HepG2 (cell line): ENCODE measurements around the gene SEMA3F. TPM values are rescaled to one million over a fixed set of nuclear protein-coding genes. Genes with fewer than 3 reads are reported as not detected.

ENCODE experiments used
- AHR ChIP-seq: IDR thresholded peaks from 2 replicates; pipeline ENCODE4 v1.6.1; 2018; ENCODE audit warnings: missing genetic modification reagents, missing compliant biosample characterization
- ATRX ChIP-seq: sonication (generic); formaldehyde crosslinking; IDR thresholded peaks from 2 replicates; pipeline ENCODE4 v1.4.0; 2020; ENCODE audit warnings: missing genetic modification reagents, borderline replicate concordance
- CENPT ChIP-seq: sonication (generic); formaldehyde crosslinking; IDR thresholded peaks from 2 replicates; pipeline ENCODE4 v1.8.0; 2022; ENCODE audit warnings: low read depth, mild to moderate bottlenecking, moderate library complexity, missing genetic modification reagents
- KAT2B ChIP-seq: fragments of 150-350 bp; IDR thresholded peaks from 2 replicates; pipeline ENCODE4 v1.6.1; 2014; ENCODE audit warnings: low read depth, low read length, borderline replicate concordance
- KLF15 ChIP-seq: sonication (generic); formaldehyde crosslinking; IDR thresholded peaks from 2 replicates; pipeline ENCODE4 v1.8.1; 2023; ENCODE audit warnings: borderline replicate concordance, mild to moderate bottlenecking, inconsistent platforms, missing genetic modification reagents, mixed read lengths
- NFE2 ChIP-seq: sonication (generic); formaldehyde crosslinking; IDR thresholded peaks from 2 replicates; pipeline ENCODE4 v1.4.0; 2020; ENCODE audit warnings: missing genetic modification reagents
- SIX1 ChIP-seq: sonication (generic); formaldehyde crosslinking; IDR thresholded peaks from 2 replicates; pipeline ENCODE4 v1.4.0; 2020; ENCODE audit warnings: missing genetic modification reagents, borderline replicate concordance
- ZBTB21 ChIP-seq: sonication (generic); formaldehyde crosslinking; IDR thresholded peaks from 2 replicates; pipeline ENCODE4 v1.4.0; 2020; ENCODE audit warnings: missing genetic modification reagents
- ZNF292 ChIP-seq: sonication (generic); formaldehyde crosslinking; IDR thresholded peaks from 2 replicates; pipeline ENCODE4 v1.8.1; 2022; ENCODE audit warnings: mild to moderate bottlenecking, low read depth, missing genetic modification reagents, borderline replicate concordance
- ZNF432 ChIP-seq: sonication (generic); formaldehyde crosslinking; IDR thresholded peaks from 2 replicates; pipeline ENCODE4 v1.5.0; 2020; ENCODE audit warnings: missing genetic modification reagents, mild to moderate bottlenecking, borderline replicate concordance
- ZSCAN25 ChIP-seq: sonication (generic); formaldehyde crosslinking; IDR thresholded peaks from 2 replicates; pipeline ENCODE4 v1.8.0; 2022; ENCODE audit warnings: mild to moderate bottlenecking, missing genetic modification reagents
- polyA plus RNA-seq, 8 experiments: library from polyadenylated mRNA; depleted of rRNA in 3 of 8; stranded (reverse) in 7 of 8; unstranded in 1 of 8; fragments of >200 nt; fragmentation: Illumina TruSeq in 4 of 8; extraction: Trizol in 4 of 8; gene quantifications; 2 replicates each; pipeline versions ENCODE4 v1.2.1 to v1.2.3, GENCODE V29; 2011 to 2016; ENCODE audit warnings: low read depth in 4 of 8, missing spikeins in 1 of 8, mixed read lengths in 1 of 8; ENCODE audit not compliant: insufficient read depth in 1 of 8
- total RNA-seq, 5 experiments: library from RNA; depleted of rRNA; stranded (reverse); fragments of >200 nt; fragmentation: Illumina TruSeq; extraction: Trizol; gene quantifications; 2 replicates each; pipeline ENCODE4 v1.2.3, GENCODE V29; 2016; ENCODE audit warnings: low read depth in 1 of 5
- TF ChIP-seq, protein P1 (sequence below): sonication (generic); formaldehyde crosslinking; IDR thresholded peaks from 2 replicates; pipeline ENCODE4 v1.5.0; 2020; ENCODE audit warnings: mild to moderate bottlenecking, missing genetic modification reagents
- TF ChIP-seq, protein P2 (sequence below): sonication (generic); formaldehyde crosslinking; IDR thresholded peaks from 2 replicates; pipeline ENCODE4 v1.4.0; 2020; ENCODE audit warnings: low read depth, mild to moderate bottlenecking, missing genetic modification reagents
- TF ChIP-seq, protein P3 (sequence below): sonication (generic); formaldehyde crosslinking; IDR thresholded peaks from 2 replicates; pipeline ENCODE4 v1.4.0; 2020; ENCODE audit warnings: mild to moderate bottlenecking, missing genetic modification reagents
- TF ChIP-seq, protein P4 (sequence below): IDR thresholded peaks from 2 replicates; pipeline ENCODE4 v1.6.1; 2016
- TF ChIP-seq, protein P5 (sequence below): sonication (generic); formaldehyde crosslinking; IDR thresholded peaks from 2 replicates; pipeline ENCODE4 v1.4.0; 2020; ENCODE audit warnings: missing genetic modification reagents, borderline replicate concordance

SEMA3F gene
- total and polyA plus RNA-seq, 2 of the 13 experiments (the other 11 are each of a cell fraction or from before 2014, with no cell fraction given), result 7.6 to 17.2 TPM

DNA sequence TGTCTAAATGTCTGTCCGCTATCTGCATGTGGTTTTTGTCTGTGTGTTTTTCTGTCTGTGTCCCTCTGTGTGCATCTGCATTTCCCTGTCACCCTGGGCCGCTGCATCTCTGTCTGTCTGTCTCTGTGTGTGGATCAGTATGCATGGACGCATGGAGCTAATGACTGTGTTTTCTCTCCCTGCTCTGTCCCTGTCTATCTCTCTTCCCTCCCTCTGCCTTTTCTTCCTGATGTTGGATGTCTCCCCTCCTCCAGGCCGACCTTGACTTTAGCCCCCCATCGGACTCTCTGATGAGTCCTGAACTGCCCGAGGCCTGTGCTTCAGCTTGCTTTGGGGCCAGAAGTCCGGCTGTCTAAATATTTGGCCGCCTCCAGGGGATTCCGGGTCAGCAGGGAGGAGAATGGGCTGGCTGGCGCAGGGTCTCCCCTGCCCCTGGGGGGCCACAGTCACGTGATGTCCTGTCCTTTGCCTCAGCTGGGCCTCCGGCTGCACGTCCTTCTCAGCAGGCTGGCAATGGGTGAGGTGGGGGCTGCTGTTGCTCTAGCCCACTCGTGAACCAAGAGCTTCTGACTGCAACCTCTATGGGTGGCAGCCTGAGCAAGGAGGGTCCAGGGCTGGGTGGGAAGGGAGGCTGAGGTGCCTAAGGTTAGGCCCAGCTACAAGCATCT is 53.7 kb downstream of the SEMA3F start (continued):
- TF ChIP-seq CENPT (CRISPR knock-in tag) (no peak), ZBTB21 (no peak), ZNF432 (no peak), NFE2 (CRISPR knock-in tag) (no peak), KLF15 (CRISPR knock-in tag) (no peak; the same call in 1 of the 2 replicates), SIX1 (peak; percentile 35; the same call in 1 of the 2 replicates), AHR (no peak; the same call in 1 of the 2 replicates), ATRX (no peak), KAT2B (no peak), ZNF292 (peak; percentile 90; the same call in 1 of the 2 replicates), ZSCAN25 (CRISPR knock-in tag) (peak; percentile 82; the same call in 1 of the 2 replicates)
- TF ChIP-seq, protein P1, sequence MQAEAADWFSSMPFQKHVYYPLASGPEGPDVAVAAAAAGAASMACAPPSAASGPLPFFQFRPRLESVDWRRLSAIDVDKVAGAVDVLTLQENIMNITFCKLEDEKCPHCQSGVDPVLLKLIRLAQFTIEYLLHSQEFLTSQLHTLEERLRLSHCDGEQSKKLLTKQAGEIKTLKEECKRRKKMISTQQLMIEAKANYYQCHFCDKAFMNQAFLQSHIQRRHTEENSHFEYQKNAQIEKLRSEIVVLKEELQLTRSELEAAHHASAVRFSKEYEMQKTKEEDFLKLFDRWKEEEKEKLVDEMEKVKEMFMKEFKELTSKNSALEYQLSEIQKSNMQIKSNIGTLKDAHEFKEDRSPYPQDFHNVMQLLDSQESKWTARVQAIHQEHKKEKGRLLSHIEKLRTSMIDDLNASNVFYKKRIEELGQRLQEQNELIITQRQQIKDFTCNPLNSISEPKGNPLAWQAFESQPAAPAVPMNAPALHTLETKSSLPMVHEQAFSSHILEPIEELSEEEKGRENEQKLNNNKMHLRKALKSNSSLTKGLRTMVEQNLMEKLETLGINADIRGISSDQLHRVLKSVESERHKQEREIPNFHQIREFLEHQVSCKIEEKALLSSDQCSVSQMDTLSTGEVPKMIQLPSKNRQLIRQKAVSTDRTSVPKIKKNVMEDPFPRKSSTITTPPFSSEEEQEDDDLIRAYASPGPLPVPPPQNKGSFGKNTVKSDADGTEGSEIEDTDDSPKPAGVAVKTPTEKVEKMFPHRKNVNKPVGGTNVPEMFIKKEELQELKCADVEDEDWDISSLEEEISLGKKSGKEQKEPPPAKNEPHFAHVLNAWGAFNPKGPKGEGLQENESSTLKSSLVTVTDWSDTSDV (CRISPR knock-in tag), result no peak
- TF ChIP-seq, protein P2, sequence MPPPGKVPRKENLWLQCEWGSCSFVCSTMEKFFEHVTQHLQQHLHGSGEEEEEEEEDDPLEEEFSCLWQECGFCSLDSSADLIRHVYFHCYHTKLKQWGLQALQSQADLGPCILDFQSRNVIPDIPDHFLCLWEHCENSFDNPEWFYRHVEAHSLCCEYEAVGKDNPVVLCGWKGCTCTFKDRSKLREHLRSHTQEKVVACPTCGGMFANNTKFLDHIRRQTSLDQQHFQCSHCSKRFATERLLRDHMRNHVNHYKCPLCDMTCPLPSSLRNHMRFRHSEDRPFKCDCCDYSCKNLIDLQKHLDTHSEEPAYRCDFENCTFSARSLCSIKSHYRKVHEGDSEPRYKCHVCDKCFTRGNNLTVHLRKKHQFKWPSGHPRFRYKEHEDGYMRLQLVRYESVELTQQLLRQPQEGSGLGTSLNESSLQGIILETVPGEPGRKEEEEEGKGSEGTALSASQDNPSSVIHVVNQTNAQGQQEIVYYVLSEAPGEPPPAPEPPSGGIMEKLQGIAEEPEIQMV, result peak; percentile 85
- TF ChIP-seq, protein P3, sequence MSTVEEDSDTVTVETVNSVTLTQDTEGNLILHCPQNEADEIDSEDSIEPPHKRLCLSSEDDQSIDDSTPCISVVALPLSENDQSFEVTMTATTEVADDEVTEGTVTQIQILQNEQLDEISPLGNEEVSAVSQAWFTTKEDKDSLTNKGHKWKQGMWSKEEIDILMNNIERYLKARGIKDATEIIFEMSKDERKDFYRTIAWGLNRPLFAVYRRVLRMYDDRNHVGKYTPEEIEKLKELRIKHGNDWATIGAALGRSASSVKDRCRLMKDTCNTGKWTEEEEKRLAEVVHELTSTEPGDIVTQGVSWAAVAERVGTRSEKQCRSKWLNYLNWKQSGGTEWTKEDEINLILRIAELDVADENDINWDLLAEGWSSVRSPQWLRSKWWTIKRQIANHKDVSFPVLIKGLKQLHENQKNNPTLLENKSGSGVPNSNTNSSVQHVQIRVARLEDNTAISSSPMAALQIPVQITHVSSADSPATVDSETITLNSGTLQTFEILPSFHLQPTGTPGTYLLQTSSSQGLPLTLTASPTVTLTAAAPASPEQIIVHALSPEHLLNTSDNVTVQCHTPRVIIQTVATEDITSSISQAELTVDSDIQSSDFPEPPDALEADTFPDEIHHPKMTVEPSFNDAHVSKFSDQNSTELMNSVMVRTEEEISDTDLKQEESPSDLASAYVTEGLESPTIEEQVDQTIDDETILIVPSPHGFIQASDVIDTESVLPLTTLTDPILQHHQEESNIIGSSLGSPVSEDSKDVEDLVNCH (CRISPR knock-in tag), result peak; percentile 65; the same call in 1 of the 2 replicates
- TF ChIP-seq, protein P4, sequence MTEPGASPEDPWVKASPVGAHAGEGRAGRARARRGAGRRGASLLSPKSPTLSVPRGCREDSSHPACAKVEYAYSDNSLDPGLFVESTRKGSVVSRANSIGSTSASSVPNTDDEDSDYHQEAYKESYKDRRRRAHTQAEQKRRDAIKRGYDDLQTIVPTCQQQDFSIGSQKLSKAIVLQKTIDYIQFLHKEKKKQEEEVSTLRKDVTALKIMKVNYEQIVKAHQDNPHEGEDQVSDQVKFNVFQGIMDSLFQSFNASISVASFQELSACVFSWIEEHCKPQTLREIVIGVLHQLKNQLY (CRISPR knock-in tag), result peak; percentile 96
- TF ChIP-seq, protein P5, sequence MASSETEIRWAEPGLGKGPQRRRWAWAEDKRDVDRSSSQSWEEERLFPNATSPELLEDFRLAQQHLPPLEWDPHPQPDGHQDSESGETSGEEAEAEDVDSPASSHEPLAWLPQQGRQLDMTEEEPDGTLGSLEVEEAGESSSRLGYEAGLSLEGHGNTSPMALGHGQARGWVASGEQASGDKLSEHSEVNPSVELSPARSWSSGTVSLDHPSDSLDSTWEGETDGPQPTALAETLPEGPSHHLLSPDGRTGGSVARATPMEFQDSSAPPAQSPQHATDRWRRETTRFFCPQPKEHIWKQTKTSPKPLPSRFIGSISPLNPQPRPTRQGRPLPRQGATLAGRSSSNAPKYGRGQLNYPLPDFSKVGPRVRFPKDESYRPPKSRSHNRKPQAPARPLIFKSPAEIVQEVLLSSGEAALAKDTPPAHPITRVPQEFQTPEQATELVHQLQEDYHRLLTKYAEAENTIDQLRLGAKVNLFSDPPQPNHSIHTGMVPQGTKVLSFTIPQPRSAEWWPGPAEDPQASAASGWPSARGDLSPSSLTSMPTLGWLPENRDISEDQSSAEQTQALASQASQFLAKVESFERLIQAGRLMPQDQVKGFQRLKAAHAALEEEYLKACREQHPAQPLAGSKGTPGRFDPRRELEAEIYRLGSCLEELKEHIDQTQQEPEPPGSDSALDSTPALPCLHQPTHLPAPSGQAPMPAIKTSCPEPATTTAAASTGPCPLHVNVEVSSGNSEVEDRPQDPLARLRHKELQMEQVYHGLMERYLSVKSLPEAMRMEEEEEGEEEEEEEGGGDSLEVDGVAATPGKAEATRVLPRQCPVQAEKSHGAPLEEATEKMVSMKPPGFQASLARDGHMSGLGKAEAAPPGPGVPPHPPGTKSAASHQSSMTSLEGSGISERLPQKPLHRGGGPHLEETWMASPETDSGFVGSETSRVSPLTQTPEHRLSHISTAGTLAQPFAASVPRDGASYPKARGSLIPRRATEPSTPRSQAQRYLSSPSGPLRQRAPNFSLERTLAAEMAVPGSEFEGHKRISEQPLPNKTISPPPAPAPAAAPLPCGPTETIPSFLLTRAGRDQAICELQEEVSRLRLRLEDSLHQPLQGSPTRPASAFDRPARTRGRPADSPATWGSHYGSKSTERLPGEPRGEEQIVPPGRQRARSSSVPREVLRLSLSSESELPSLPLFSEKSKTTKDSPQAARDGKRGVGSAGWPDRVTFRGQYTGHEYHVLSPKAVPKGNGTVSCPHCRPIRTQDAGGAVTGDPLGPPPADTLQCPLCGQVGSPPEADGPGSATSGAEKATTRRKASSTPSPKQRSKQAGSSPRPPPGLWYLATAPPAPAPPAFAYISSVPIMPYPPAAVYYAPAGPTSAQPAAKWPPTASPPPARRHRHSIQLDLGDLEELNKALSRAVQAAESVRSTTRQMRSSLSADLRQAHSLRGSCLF (CRISPR knock-in tag), result 0 out of 2 replicates have a peak, but pooled peaks have one; percentile 55
